GM23338 (cell line): ENCODE data around the gene ODAM. TPM values are rescaled to one million over a fixed set of nuclear protein-coding genes. Genes with fewer than 3 reads are reported as not detected.

Source experiments
- CREB1 ChIP-seq: fragments of 250-450 bp; sonication (Bioruptor Pico); IDR thresholded peaks from 2 replicates; pipeline ENCODE4 v1.5.0; 2020; ENCODE audit warnings: low read depth, mild to moderate bottlenecking, moderate library complexity
- polyA plus RNA-seq: library from polyadenylated mRNA; unstranded; fragments of >200 nt; fragmentation: Nextera tagmentation; extraction: Ambion mirVana; gene quantifications from 2 replicates; pipeline ENCODE4 v1.2.1, GENCODE V29; 2016
- total RNA-seq: library from RNA; depleted of rRNA; stranded (reverse); fragments of >200 nt; shearing (Covaris generic); gene quantifications from 2 replicates; pipeline ENCODE4 v1.2.3, GENCODE V29; 2014; rRNA removed
- TF ChIP-seq, protein P1 (sequence below): fragments of 250-450 bp; sonication (Bioruptor Pico); IDR thresholded peaks from 2 replicates; pipeline ENCODE4 v1.5.0; 2020; ENCODE audit warnings: mild to moderate bottlenecking, moderate library complexity

The ODAM gene
- total and polyA plus RNA-seq, 2 experiments from 2014 or later: not detected

GRCh38 chr4:70251945-70252277 is 56.4 kb downstream of the ODAM start (continued):
- TF ChIP-seq, protein P1, sequence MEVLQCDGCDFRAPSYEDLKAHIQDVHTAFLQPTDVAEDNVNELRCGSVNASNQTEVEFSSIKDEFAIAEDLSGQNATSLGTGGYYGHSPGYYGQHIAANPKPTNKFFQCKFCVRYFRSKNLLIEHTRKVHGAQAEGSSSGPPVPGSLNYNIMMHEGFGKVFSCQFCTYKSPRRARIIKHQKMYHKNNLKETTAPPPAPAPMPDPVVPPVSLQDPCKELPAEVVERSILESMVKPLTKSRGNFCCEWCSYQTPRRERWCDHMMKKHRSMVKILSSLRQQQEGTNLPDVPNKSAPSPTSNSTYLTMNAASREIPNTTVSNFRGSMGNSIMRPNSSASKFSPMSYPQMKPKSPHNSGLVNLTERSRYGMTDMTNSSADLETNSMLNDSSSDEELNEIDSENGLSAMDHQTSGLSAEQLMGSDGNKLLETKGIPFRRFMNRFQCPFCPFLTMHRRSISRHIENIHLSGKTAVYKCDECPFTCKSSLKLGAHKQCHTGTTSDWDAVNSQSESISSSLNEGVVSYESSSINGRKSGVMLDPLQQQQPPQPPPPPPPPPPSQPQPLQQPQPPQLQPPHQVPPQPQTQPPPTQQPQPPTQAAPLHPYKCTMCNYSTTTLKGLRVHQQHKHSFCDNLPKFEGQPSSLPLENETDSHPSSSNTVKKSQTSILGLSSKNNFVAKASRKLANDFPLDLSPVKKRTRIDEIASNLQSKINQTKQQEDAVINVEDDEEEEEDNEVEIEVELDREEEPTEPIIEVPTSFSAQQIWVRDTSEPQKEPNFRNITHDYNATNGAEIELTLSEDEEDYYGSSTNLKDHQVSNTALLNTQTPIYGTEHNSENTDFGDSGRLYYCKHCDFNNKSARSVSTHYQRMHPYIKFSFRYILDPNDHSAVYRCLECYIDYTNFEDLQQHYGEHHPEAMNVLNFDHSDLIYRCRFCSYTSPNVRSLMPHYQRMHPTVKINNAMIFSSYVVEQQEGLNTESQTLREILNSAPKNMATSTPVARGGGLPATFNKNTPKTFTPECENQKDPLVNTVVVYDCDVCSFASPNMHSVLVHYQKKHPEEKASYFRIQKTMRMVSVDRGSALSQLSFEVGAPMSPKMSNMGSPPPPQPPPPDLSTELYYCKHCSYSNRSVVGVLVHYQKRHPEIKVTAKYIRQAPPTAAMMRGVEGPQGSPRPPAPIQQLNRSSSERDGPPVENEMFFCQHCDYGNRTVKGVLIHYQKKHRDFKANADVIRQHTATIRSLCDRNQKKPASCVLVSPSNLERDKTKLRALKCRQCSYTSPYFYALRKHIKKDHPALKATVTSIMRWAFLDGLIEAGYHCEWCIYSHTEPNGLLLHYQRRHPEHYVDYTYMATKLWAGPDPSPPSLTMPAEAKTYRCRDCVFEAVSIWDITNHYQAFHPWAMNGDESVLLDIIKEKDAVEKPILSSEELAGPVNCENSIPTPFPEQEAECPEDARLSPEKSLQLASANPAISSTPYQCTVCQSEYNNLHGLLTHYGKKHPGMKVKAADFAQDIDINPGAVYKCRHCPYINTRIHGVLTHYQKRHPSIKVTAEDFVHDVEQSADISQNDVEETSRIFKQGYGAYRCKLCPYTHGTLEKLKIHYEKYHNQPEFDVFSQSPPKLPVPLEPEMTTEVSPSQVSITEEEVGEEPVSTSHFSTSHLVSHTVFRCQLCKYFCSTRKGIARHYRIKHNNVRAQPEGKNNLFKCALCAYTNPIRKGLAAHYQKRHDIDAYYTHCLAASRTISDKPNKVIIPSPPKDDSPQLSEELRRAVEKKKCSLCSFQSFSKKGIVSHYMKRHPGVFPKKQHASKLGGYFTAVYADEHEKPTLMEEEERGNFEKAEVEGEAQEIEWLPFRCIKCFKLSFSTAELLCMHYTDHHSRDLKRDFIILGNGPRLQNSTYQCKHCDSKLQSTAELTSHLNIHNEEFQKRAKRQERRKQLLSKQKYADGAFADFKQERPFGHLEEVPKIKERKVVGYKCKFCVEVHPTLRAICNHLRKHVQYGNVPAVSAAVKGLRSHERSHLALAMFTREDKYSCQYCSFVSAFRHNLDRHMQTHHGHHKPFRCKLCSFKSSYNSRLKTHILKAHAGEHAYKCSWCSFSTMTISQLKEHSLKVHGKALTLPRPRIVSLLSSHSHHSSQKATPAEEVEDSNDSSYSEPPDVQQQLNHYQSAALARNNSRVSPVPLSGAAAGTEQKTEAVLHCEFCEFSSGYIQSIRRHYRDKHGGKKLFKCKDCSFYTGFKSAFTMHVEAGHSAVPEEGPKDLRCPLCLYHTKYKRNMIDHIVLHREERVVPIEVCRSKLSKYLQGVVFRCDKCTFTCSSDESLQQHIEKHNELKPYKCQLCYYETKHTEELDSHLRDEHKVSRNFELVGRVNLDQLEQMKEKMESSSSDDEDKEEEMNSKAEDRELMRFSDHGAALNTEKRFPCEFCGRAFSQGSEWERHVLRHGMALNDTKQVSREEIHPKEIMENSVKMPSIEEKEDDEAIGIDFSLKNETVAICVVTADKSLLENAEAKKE (CRISPR knock-in tag): no peak
- TF ChIP-seq CREB1 (CRISPR knock-in tag): no peak

Other genes starting within 250 kb of the ODAM start
- not detected in 2 replicates for gene CSN2, start 230.0 kb upstream of the ODAM start, total RNA-seq
- gene CSN2, start 230.0 kb upstream of the ODAM start, polyA plus RNA-seq: not detected in 2 replicates
- not detected in 2 replicates for gene STATH, start 199.8 kb upstream of the ODAM start, total RNA-seq
- gene STATH, start 199.8 kb upstream of the ODAM start, polyA plus RNA-seq: not detected in 2 replicates
- gene HTN3, start 167.3 kb upstream of the ODAM start, total RNA-seq: not detected in 2 replicates
- not detected in 2 replicates for gene HTN3, start 167.3 kb upstream of the ODAM start, polyA plus RNA-seq
- not detected in 2 replicates for gene HTN1, start 145.3 kb upstream of the ODAM start, total RNA-seq
- not detected in 2 replicates for gene HTN1, start 145.3 kb upstream of the ODAM start, polyA plus RNA-seq
- gene PRR27, start 41.5 kb upstream of the ODAM start, total RNA-seq: not detected in 2 replicates
- gene PRR27, start 41.5 kb upstream of the ODAM start, polyA plus RNA-seq: not detected in 2 replicates
- gene FDCSP, start 30.4 kb downstream of the ODAM start, total RNA-seq: not detected in 2 replicates
- not detected in 2 replicates for gene FDCSP, start 30.4 kb downstream of the ODAM start, polyA plus RNA-seq
- gene CSN3, start 46.9 kb downstream of the ODAM start, total RNA-seq: not detected in 2 replicates
- not detected in 2 replicates for gene CSN3, start 46.9 kb downstream of the ODAM start, polyA plus RNA-seq
- gene CABS1, start 139.3 kb downstream of the ODAM start, total RNA-seq: not detected in 2 replicates
- not detected in 2 replicates for gene CABS1, start 139.3 kb downstream of the ODAM start, polyA plus RNA-seq
- not detected in 2 replicates for gene SMR3A, start 165.0 kb downstream of the ODAM start, total RNA-seq
- not detected in 2 replicates for gene SMR3A, start 165.0 kb downstream of the ODAM start, polyA plus RNA-seq
- gene SMR3B, start 187.4 kb downstream of the ODAM start, total RNA-seq: not detected in 2 replicates
- gene SMR3B, start 187.4 kb downstream of the ODAM start, polyA plus RNA-seq: not detected in 2 replicates
- not detected in 2 replicates for gene OPRPN, start 202.2 kb downstream of the ODAM start, total RNA-seq
- gene OPRPN, start 202.2 kb downstream of the ODAM start, polyA plus RNA-seq: not detected in 2 replicates